Transverse colon (tissue), 4 donors: ENCODE results near the gene HAUS5. TPM values are rescaled to one million over a fixed set of nuclear protein-coding genes. Genes with fewer than 3 reads are reported as not detected.
"Not testable (repeated sequence)": the region's sequence is repeated elsewhere in the genome, so short reads cannot be mapped to it uniquely, and the experiment has no call there.

Source experiments
- DNase-seq: peaks from one replicate; pipeline ENCODE4 v3.0.0-alpha.2; 2019
- H3K27ac ChIP-seq, 4 donors: fragments of 200-600 bp; sonication (generic); 2 replicates each; pipeline ENCODE4 v1.5.1; 2016 to 2018; ENCODE audit warnings: inconsistent platforms in 4 of 4
- H3K27me3 ChIP-seq: fragments of 200-600 bp; sonication (generic); 2 replicates; pipeline ENCODE4 v1.5.1; 2017; ENCODE audit warnings: inconsistent platforms
- H3K36me3 ChIP-seq, 4 donors: fragments of 200-600 bp; sonication (generic); 2 replicates each; pipeline ENCODE4 v1.5.1; 2017 to 2019; ENCODE audit warnings: inconsistent platforms in 4 of 4
- H3K4me1 ChIP-seq, 4 donors: fragments of 200-600 bp; sonication (generic); 2 replicates each; pipeline ENCODE4 v1.5.1; 2017 to 2020; ENCODE audit warnings: inconsistent platforms in 4 of 4
- H3K4me3 ChIP-seq, 4 donors: fragments of 200-600 bp; sonication (generic); 1 replicate in 1 of 4; 2 replicates in 3 of 4; pipeline versions ENCODE4 v1.5.1 to v1.6.1; 2017 to 2019; ENCODE audit warnings: inconsistent platforms in 4 of 4
- H3K9me3 ChIP-seq, 2 donors: fragments of 200-600 bp; sonication (generic); 2 replicates each; pipeline ENCODE4 v1.5.1; 2017 to 2019; ENCODE audit warnings: inconsistent platforms in 2 of 2
- EP300 ChIP-seq: sonication (generic); formaldehyde crosslinking; IDR thresholded peaks from one replicate; pipeline ENCODE4 v1.6.1; 2017; ENCODE audit warnings: antibody characterized with exemption, low read depth
- POLR2A ChIP-seq: fragments of 450-650 bp; IDR thresholded peaks from one replicate; pipeline ENCODE4 v1.6.1; 2016; ENCODE audit warnings: antibody characterized with exemption, mild to moderate bottlenecking, moderate library complexity
- POLR2AphosphoS5 ChIP-seq, 3 donors: sonication (generic); formaldehyde crosslinking; IDR thresholded peaks; one replicate each; pipeline ENCODE4 v1.6.1; 2016; ENCODE audit warnings: antibody characterized with exemption in 3 of 3
- WGBS, 2 donors: methylation state at CpG; one replicate each; pipeline ENCODE4 v1.1.5; 2018; ENCODE audit warnings: low coverage in 1 of 2; 5-methylcytosine and 5-hydroxymethylcytosine counted together
- in situ Hi-C, 4 donors: fragments of 200-750 bp; cut with MboI; loops; one replicate each; pipeline versions ENCODE4 v1.15.0 to v1.15.1; 2017; ENCODE audit warnings: low sequenced_read_pairs in 3 of 4, low pct_ligation_motif_present in 1 of 4, low pct_unique_long_range_greater_than_20kb in 1 of 4
- intact Hi-C: fragments of 100-400 bp; cut with DNase I; formaldehyde crosslinking; loops from one replicate; pipeline ENCODE4 v1.15.1; 2023; ENCODE audit warnings: low total_unique reads
- total RNA-seq, 4 donors: library from RNA; depleted of rRNA; stranded (reverse); fragments of >200 nt; gene quantifications; one replicate each; pipeline ENCODE4 v1.1.0, GENCODE V29; 2016
- TF ChIP-seq, protein P1 (sequence below), 5 experiments: fragments of 200-600 bp in 3 of 5; fragments of 450-650 bp in 2 of 5; sonication (generic) in 3 of 5; IDR thresholded peaks; 1 replicate in 2 of 5; 2 replicates in 3 of 5; pipeline ENCODE4 v1.5.1; 2016 to 2017; ENCODE audit warnings: antibody characterized with exemption in 5 of 5, inconsistent platforms in 3 of 5, mild to moderate bottlenecking in 2 of 5, moderate library complexity in 1 of 5

The HAUS5 gene
- total RNA-seq, 4 donors from 2014 or later = 3.7 to 6.6 (median 5.2) TPM

DNA sequence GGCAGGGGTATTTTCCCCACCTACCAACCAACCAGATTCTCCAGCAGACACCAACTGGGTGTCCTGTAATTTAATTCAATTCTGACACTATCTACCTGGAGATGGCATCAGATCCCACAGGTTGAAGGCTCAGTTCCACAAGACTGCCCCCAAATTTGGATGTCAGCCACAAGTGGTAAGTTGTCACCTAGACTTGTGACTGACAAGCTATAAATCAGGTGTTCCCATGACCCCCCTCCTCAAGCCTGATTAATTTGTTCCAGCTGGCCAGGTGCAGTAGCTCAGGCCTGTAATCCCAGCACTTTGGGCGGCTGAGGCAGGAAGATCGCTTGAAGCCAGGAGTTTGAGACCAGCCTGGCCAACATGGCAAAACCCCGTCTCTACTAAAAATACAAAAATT is 10.6 kb upstream of the HAUS5 start:
- no peak overlapping the region for H3K4me3 ChIP-seq
- H3K9me3 ChIP-seq = no peaks in the 10 kb centered on the region
- H3K4me1 ChIP-seq = no peaks in the 10 kb centered on the region
- no peak for DNase-seq
- intact Hi-C loops = no loop called here
- H3K27ac ChIP-seq = no peak overlapping the region
- in situ Hi-C loops = no loop called here
- TF ChIP-seq POLR2AphosphoS5 (IDR thresholded peaks at IDR 0.05) = no peak
- no peak for TF ChIP-seq POLR2A
- TF ChIP-seq, protein P1, sequence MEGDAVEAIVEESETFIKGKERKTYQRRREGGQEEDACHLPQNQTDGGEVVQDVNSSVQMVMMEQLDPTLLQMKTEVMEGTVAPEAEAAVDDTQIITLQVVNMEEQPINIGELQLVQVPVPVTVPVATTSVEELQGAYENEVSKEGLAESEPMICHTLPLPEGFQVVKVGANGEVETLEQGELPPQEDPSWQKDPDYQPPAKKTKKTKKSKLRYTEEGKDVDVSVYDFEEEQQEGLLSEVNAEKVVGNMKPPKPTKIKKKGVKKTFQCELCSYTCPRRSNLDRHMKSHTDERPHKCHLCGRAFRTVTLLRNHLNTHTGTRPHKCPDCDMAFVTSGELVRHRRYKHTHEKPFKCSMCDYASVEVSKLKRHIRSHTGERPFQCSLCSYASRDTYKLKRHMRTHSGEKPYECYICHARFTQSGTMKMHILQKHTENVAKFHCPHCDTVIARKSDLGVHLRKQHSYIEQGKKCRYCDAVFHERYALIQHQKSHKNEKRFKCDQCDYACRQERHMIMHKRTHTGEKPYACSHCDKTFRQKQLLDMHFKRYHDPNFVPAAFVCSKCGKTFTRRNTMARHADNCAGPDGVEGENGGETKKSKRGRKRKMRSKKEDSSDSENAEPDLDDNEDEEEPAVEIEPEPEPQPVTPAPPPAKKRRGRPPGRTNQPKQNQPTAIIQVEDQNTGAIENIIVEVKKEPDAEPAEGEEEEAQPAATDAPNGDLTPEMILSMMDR (IDR thresholded peaks at IDR 0.05) = no peak
- TF ChIP-seq EP300 = no peak
- no peaks in the 10 kb centered on the region for H3K27me3 ChIP-seq
- H3K36me3 ChIP-seq = no peaks in the 10 kb centered on the region
- 81 to 96% methylated on average over 3 of the region's 3 CpGs for WGBS, 2 donors

- H3K36me3 ChIP-seq, H3K9me3 ChIP-seq, DNase-seq, in situ Hi-C loops, H3K4me1 ChIP-seq, H3K27me3 ChIP-seq, H3K27ac ChIP-seq, H3K4me3 ChIP-seq, intact Hi-C loops: not testable (repeated sequence)
- WGBS, 2 donors = 90 to 92% methylated on average over 3 to 4 of the region's 4 CpGs
These were observed 8.1 kb upstream of the HAUS5 start for GRCh38 chr19:35604436-35604835.

- H3K27me3 ChIP-seq, H3K9me3 ChIP-seq, H3K4me1 ChIP-seq, DNase-seq, H3K36me3 ChIP-seq, H3K4me3 ChIP-seq, H3K27ac ChIP-seq, in situ Hi-C loops, intact Hi-C loops: not testable (repeated sequence)
- WGBS, 2 donors = 86% methylated on average over 8 of the region's 8 CpGs; no CpG with 5 or more reads in 1 of the 2 donors
These were observed 5.4 kb upstream of the HAUS5 start for GRCh38 chr19:35607170-35607569.

- TF ChIP-seq POLR2A (no peak), EP300 (no peak), POLR2AphosphoS5 (IDR thresholded peaks at IDR 0.05) (no peak)
- TF ChIP-seq, protein P1 (IDR thresholded peaks at IDR 0.05) = no peak
- Histone ChIP-seq H3K4me1 (peaks cover 0 to 7% (median 5%) of the 10 kb centered on the region in 4 donors), H3K27me3 (no peaks in the 10 kb centered on the region), H3K27ac (no peak overlapping the region), H3K4me3 (no peak overlapping the region), H3K36me3 (no peaks in the 10 kb centered on the region), H3K9me3 (peaks cover 0 to 4% of the 10 kb centered on the region in 2 donors)
- WGBS, 2 donors = 88% methylated on average over 3 of the region's 3 CpGs; no CpG with 5 or more reads in 1 of the 2 donors
- in situ Hi-C loops (no loop called here), intact Hi-C loops (no loop called here)
- no peak for DNase-seq
These were observed 4.9 kb upstream of the HAUS5 start for GRCh38 chr19:35607661-35608060.

DNA sequence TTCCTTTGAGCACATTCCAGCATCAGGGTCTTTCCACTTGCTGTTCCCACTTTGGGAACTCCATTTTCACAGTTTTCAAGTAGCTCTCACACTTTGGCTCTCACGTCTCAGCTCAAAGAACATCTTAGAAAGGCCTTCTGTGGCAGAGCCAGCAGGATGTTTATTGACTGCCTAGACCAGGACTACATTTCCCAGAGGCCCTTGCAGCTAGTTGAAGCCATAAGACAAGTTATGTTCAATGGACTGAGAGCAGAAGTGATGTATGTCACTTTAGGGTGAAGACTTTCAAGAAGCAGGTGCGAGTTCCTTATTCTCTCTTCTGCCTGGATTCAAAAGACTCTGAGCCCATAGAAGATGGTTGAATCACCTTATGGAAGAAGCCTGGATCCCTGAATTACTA is 4.3 kb upstream of the HAUS5 start:
- WGBS, 2 donors = 77 to 100% methylated on average over 1 to 2 of the region's 2 CpGs
- Histone ChIP-seq H3K27me3 (no peaks in the 10 kb centered on the region), H3K9me3 (peaks cover 0 to 4% of the 10 kb centered on the region in 2 donors), H3K27ac (no peak overlapping the region), H3K4me1 (peaks cover 3 to 13% (median 10%) of the 10 kb centered on the region in 4 donors), H3K4me3 (no peak overlapping the region), H3K36me3 (no peaks in the 10 kb centered on the region)
- TF ChIP-seq EP300 (no peak), POLR2A (no peak), POLR2AphosphoS5 (IDR thresholded peaks at IDR 0.05) (no peak)
- TF ChIP-seq, protein P1 (IDR thresholded peaks at IDR 0.05) = no peak
- no peak for DNase-seq
- in situ Hi-C loops (no loop called here), intact Hi-C loops (no loop called here)
